GM12873 (cell line): ENCODE measurements around the gene GTF3C1.

Source experiments
- TF ChIP-seq, protein P1 (sequence below): IDR thresholded peaks from 2 replicates; pipeline ENCODE4 v1.5.1; 2012; ENCODE audit warnings: low read depth, mild to moderate bottlenecking, moderate library complexity, low read length, control low read depth; ENCODE audit not compliant: insufficient read depth; ENCODE audit errors: missing control alignments

Gene GTF3C1

GRCh38 chr16:27471661-27472060 lies 78.1 kb downstream of the GTF3C1 start:
- TF ChIP-seq, protein P1, sequence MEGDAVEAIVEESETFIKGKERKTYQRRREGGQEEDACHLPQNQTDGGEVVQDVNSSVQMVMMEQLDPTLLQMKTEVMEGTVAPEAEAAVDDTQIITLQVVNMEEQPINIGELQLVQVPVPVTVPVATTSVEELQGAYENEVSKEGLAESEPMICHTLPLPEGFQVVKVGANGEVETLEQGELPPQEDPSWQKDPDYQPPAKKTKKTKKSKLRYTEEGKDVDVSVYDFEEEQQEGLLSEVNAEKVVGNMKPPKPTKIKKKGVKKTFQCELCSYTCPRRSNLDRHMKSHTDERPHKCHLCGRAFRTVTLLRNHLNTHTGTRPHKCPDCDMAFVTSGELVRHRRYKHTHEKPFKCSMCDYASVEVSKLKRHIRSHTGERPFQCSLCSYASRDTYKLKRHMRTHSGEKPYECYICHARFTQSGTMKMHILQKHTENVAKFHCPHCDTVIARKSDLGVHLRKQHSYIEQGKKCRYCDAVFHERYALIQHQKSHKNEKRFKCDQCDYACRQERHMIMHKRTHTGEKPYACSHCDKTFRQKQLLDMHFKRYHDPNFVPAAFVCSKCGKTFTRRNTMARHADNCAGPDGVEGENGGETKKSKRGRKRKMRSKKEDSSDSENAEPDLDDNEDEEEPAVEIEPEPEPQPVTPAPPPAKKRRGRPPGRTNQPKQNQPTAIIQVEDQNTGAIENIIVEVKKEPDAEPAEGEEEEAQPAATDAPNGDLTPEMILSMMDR, result no peak

DNA sequence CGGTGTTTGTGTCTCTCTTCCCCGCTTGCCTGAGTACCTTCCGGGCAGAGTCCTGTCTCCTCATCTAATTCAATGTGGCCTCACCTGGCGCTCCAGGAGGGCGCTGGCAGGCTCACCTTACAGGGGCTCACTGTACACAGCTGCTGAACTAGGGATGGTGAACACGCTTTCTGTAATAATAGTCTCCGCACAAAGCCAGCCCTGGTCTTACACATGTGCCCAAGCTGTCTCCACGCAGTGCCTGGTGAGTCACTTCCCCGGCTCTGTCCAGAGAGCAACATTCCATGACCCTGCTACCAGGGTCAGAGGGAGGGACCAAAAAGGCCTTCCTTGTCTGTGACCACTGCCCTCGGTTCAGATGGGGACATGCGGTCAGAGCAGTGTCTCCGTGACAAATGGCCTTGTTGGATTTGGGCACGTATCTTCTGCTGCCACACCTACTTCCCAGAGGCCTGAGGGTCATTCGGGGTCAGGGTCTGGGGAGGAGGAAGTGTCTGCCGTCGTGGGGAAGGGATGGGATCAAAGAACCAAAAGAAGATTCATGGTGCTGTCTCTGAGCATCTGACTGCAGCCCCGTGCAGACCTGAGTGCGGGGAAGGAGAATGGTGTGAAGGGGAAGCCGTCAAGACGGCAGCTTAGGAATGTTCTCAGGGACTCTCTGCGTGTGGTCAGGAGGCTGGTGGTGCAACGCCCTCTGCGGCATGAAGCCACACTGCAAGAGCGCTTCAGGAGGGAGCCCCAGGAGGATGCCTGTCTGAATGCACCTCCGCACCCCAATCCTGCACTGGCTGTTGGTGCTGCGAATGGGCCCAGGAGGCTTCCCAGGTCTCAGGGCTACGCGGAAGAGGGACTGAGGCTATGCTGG lies 78.9 kb downstream of the GTF3C1 start:
- TF ChIP-seq, protein P1, result no peak

- TF ChIP-seq, protein P1, result no peak
Measured at GRCh38 chr16:27468941-27469531, 80.7 kb downstream of the GTF3C1 start.

DNA sequence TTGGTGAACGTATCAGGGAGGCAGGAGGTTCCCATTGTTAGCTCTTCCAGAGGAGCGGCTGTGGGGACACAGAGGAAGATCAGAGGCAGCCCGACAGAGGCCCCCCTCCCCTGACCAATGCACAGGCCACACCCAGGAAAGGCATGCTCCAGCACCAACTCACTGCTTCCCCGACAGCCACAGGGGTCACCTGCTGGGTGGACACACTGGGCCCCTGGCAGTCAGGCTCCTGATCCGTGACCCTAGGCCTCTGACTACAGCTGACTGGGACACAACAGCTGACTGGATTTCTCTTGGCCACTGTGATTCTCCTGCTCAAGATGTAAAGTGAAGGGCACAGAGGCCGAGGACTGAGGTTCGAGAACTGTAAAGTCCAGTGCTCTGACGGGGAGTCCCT lies 84.2 kb downstream of the GTF3C1 start:
- TF ChIP-seq, protein P1, result no peak

DNA sequence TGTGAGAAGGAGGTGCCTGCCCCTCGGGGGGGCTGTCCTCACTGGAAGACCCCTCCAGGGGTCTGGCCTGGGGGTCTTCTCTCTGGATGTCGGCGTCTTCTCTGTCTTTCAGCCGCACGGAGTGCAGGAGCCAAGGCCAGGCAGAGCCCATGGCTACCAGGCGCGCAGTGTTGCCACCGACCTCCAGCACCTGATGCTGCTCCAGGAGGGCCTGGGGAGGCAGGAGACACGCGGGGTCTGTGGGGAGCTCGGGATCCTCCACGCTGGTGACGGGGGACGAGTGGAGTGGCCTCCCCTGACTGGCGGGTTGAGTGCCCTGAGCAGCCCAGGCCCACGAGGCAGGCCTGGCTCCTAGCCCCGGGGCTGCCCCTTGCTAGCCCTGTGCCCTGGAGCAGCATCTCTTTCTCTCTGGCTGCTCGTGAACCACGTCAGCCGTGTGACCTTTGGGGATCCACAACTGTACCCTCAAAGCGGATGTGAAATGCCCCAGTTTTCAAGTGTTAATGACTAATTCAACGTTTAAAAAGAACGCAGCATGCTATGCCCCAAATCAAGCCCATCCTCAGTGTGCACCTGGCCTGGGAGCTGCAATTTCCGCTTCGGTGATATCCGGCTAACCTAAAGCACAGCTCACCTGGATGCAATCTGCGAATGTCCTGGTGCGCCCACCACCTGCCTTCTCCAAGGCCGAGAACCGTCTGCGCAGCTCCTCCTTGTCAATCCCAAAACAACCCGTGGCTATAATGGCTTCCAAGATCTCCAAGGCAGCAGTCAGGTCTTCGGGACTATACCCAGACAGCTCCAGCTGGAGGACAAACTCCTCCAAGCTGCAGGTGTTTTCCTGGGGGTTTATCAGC lies 84.9 kb downstream of the GTF3C1 start:
- TF ChIP-seq, protein P1, result no peak

- TF ChIP-seq, protein P1, result no peak
Measured at GRCh38 chr16:27463741-27464591, 85.7 kb downstream of the GTF3C1 start.
